IMR-90 (cell line): ENCODE measurements around the gene CCDC50. TPM values are rescaled to one million over a fixed set of nuclear protein-coding genes. Genes with fewer than 3 reads are reported as not detected.

ENCODE experiments used
- ATAC-seq: fragments of 200-7000 bp; cut with Tn5 transposase; 2 replicates; pipeline ENCODE4 v1.9.1; 2020; ENCODE audit warnings: low read depth, mild to moderate bottlenecking, moderate library complexity
- BruUV-seq: library from RNA; stranded (reverse); fragments of 400-500 nt; replicated peaks from 2 replicates; lab custom pipeline; 2021; lab: Mats Ljungman, UMichigan
- CTCF ChIA-PET: fragments of 300-600 bp; formaldehyde crosslinking; extraction: SDS; loops from one replicate; lab custom pipeline; 2021; ENCODE audit warnings: antibody characterized with exemption; lab: Yijun Ruan, JAX
- POLR2A ChIA-PET: fragments of 300-600 bp; sonication (Branson Sonifier 250); formaldehyde crosslinking; loops from one replicate; lab custom pipeline; 2022; ENCODE audit warnings: antibody characterized with exemption; ENCODE audit not compliant: unreplicated experiment; lab: Charles Lee
- DNase-seq: peaks from one replicate; pipeline ENCODE4 v3.0.0; 2013
- H2AFZ ChIP-seq: replicated peaks from 2 replicates; pipeline ENCODE3; 2013; ENCODE audit warnings: low read length, mild to moderate bottlenecking; ENCODE audit not compliant: poor library complexity
- H2AK5ac ChIP-seq: 2 replicates; pipeline ENCODE4 v1.6.1; 2013; ENCODE audit warnings: low read depth, low read length, inconsistent platforms
- H2AK9ac ChIP-seq: replicated peaks from 2 replicates; pipeline ENCODE3; 2013; ENCODE audit warnings: mild to moderate bottlenecking, low read depth, low read length, moderate library complexity; ENCODE audit not compliant: poor library complexity
- H2BK120ac ChIP-seq: 2 replicates; pipeline ENCODE4 v1.6.1; 2013; ENCODE audit warnings: low read depth, low read length, inconsistent platforms
- H2BK15ac ChIP-seq: 3 replicates; pipeline ENCODE4 v1.6.1; 2013; ENCODE audit warnings: low read depth, low read length, inconsistent platforms
- H2BK20ac ChIP-seq: 2 replicates; pipeline ENCODE4 v1.6.1; 2013; ENCODE audit warnings: low read depth, mild to moderate bottlenecking, inconsistent platforms, low read length, moderate library complexity
- H2BK5ac ChIP-seq: 2 replicates; pipeline ENCODE4 v1.6.1; 2013; ENCODE audit warnings: mild to moderate bottlenecking, low read depth, low read length, inconsistent platforms; ENCODE audit not compliant: poor library complexity, severe bottlenecking
- H3K14ac ChIP-seq: replicated peaks from 2 replicates; pipeline ENCODE4 v1.6.1; 2013; ENCODE audit warnings: low read depth, low read length, inconsistent platforms
- H3K18ac ChIP-seq: 2 replicates; pipeline ENCODE4 v1.6.1; 2013; ENCODE audit warnings: low read depth, low read length, control low read depth
- H3K23ac ChIP-seq: 2 replicates; pipeline ENCODE4 v1.6.1; 2013; ENCODE audit warnings: low read depth, low read length, inconsistent platforms
- H3K27ac ChIP-seq: 2 replicates; pipeline ENCODE4 v1.5.1; 2013; ENCODE audit warnings: mild to moderate bottlenecking, control low read depth, low read length; ENCODE audit not compliant: insufficient read depth
- H3K27me3 ChIP-seq: 2 replicates; pipeline ENCODE4 v1.6.1; 2013; ENCODE audit warnings: low read length; ENCODE audit not compliant: control insufficient read depth, insufficient read depth
- H3K36me3 ChIP-seq: 2 replicates; pipeline ENCODE4 v1.6.1; 2013; ENCODE audit warnings: low read length, mixed read lengths; ENCODE audit not compliant: control insufficient read depth, insufficient read depth
- H3K4ac ChIP-seq: 2 replicates; pipeline ENCODE4 v1.6.1; 2013; ENCODE audit warnings: low read depth, low read length, inconsistent platforms
- H3K4me1 ChIP-seq: 2 replicates; pipeline ENCODE4 v1.6.1; 2013; ENCODE audit warnings: low read length, mixed read lengths; ENCODE audit not compliant: control insufficient read depth, insufficient read depth
- H3K4me2 ChIP-seq: 2 replicates; pipeline ENCODE4 v1.6.1; 2013; ENCODE audit warnings: low read depth, mild to moderate bottlenecking, control low read depth, low read length, moderate library complexity
- H3K4me3 ChIP-seq: 2 replicates; pipeline ENCODE4 v1.5.1; 2013; ENCODE audit warnings: low read depth, mild to moderate bottlenecking, control low read depth, low read length, moderate library complexity; ENCODE audit not compliant: insufficient read depth
- H3K56ac ChIP-seq: 2 replicates; pipeline ENCODE4 v1.6.1; 2013; ENCODE audit warnings: low read length, inconsistent platforms; ENCODE audit not compliant: insufficient read depth; ENCODE audit errors: extremely low read depth
- H3K79me1 ChIP-seq, 2 experiments: 2 replicates each; pipeline ENCODE4 v1.6.1; 2013; ENCODE audit warnings: low read length in 2 of 2, inconsistent platforms in 1 of 2, low read depth in 1 of 2
- H3K9ac ChIP-seq: 2 replicates; pipeline ENCODE4 v1.6.1; 2013; ENCODE audit warnings: low read depth, low read length, control low read depth
- H3K9me1 ChIP-seq: 2 replicates; pipeline ENCODE4 v1.6.1; 2013; ENCODE audit warnings: low read length, inconsistent platforms; ENCODE audit not compliant: insufficient read depth
- H3K9me3 ChIP-seq: 2 replicates; pipeline ENCODE4 v1.6.1; 2013; ENCODE audit warnings: low read length; ENCODE audit not compliant: control insufficient read depth, insufficient read depth
- H4K20me1 ChIP-seq: 2 replicates; pipeline ENCODE4 v1.6.1; 2013; ENCODE audit warnings: low read length, inconsistent platforms; ENCODE audit not compliant: insufficient read depth
- H4K5ac ChIP-seq: 2 replicates; pipeline ENCODE4 v1.6.1; 2013; ENCODE audit warnings: mild to moderate bottlenecking, low read depth, low read length, control low read depth
- H4K8ac ChIP-seq, 2 experiments: 2 replicates each; pipeline ENCODE4 v1.6.1; 2013; ENCODE audit warnings: low read depth in 2 of 2, low read length in 2 of 2, control low read depth in 1 of 2, inconsistent platforms in 1 of 2
- H4K91ac ChIP-seq: 2 replicates; pipeline ENCODE4 v1.6.1; 2013; ENCODE audit warnings: low read depth, low read length, inconsistent platforms; ENCODE audit not compliant: insufficient read depth
- BHLHE40 ChIP-seq: fragments of 150-350 bp; IDR thresholded peaks from 2 replicates; pipeline ENCODE4 v1.6.1; 2016; ENCODE audit warnings: mild to moderate bottlenecking, low read depth, low read length
- CEBPB ChIP-seq: IDR thresholded peaks from 2 replicates; pipeline ENCODE4 v1.6.1; 2012; ENCODE audit warnings: low read depth, low read length, improper control_type of control experiment
- CHD1 ChIP-seq: IDR thresholded peaks from 2 replicates; pipeline ENCODE4 v1.6.1; 2012; ENCODE audit warnings: low read depth, low read length, improper control_type of control experiment
- ELK1 ChIP-seq: fragments of 150-350 bp; IDR thresholded peaks from 2 replicates; pipeline ENCODE4 v1.6.1; 2016; ENCODE audit warnings: low read depth, mild to moderate bottlenecking, low read length, moderate library complexity, borderline replicate concordance
- FOS ChIP-seq: fragments of 150-350 bp; IDR thresholded peaks from 2 replicates; pipeline ENCODE4 v1.6.1; 2016; ENCODE audit warnings: low read depth, low read length
- MAFK ChIP-seq: IDR thresholded peaks from 2 replicates; pipeline ENCODE4 v1.6.1; 2012; ENCODE audit warnings: low read depth, low read length, improper control_type of control experiment
- MAZ ChIP-seq: IDR thresholded peaks from 2 replicates; pipeline ENCODE4 v1.6.1; 2012; ENCODE audit warnings: low read depth, mild to moderate bottlenecking, low read length, improper control_type of control experiment, moderate library complexity, borderline replicate concordance
- MXI1 ChIP-seq: IDR thresholded peaks from 2 replicates; pipeline ENCODE4 v1.6.1; 2012; ENCODE audit warnings: low read depth, mild to moderate bottlenecking, low read length, moderate library complexity, borderline replicate concordance
- NFE2L2 ChIP-seq: fragments of 150-350 bp; IDR thresholded peaks from 2 replicates; pipeline ENCODE4 v1.6.1; 2016; ENCODE audit warnings: low read depth, mild to moderate bottlenecking, low read length
- POLR2A ChIP-seq: IDR thresholded peaks from 2 replicates; pipeline ENCODE4 v1.6.1; 2012; ENCODE audit warnings: mild to moderate bottlenecking, low read depth, low read length
- RAD21 ChIP-seq: IDR thresholded peaks from 2 replicates; pipeline ENCODE4 v1.6.1; 2012; ENCODE audit warnings: low read length, improper control_type of control experiment
- RCOR1 ChIP-seq: IDR thresholded peaks from 2 replicates; pipeline ENCODE4 v1.6.1; 2012; ENCODE audit warnings: mild to moderate bottlenecking, low read length, improper control_type of control experiment; ENCODE audit not compliant: insufficient replicate concordance
- RFX5 ChIP-seq: IDR thresholded peaks from 2 replicates; pipeline ENCODE4 v1.8.0; 2012; ENCODE audit warnings: low read depth, mild to moderate bottlenecking, low read length, moderate library complexity
- SMC3 ChIP-seq: fragments of 150-350 bp; IDR thresholded peaks from 2 replicates; pipeline ENCODE4 v1.6.1; 2016; ENCODE audit warnings: low read depth, mild to moderate bottlenecking, antibody characterized with exemption, low read length, moderate library complexity
- USF2 ChIP-seq: fragments of 150-350 bp; IDR thresholded peaks from 2 replicates; pipeline ENCODE4 v1.6.1; 2017; ENCODE audit warnings: mild to moderate bottlenecking, antibody characterized with exemption, low read length, low read depth
- WGBS, 2 experiments: methylation state at CpG; one replicate each; pipeline versions ENCODE4 v1.1.5 to v1.1.7; 2013; ENCODE audit warnings: missing lambda C conversion rate in 2 of 2; ENCODE audit not compliant: insufficient read length in 1 of 2; ENCODE audit errors: extremely low coverage in 2 of 2; 5-methylcytosine and 5-hydroxymethylcytosine counted together
- dilution Hi-C: fragments of 300-500 bp; cut with HindIII; formaldehyde crosslinking; loops from one replicate; pipeline ENCODE4 v1.14.3; 2018; ENCODE audit warnings: low sequenced_read_pairs; ENCODE audit not compliant: unreplicated experiment
- in situ Hi-C: fragments of 300-500 bp; cut with MboI; formaldehyde crosslinking; loops from 3 replicates; pipeline ENCODE4 v1.14.3; 2019; ENCODE audit warnings: low sequenced_read_pairs, inconsistent platforms, mixed read lengths
- intact Hi-C: fragments of 100-400 bp; cut with micrococcal nuclease; formaldehyde crosslinking; loops from 2 replicates; pipeline ENCODE4 v1.10.0; 2022
- polyA plus RNA-seq, 3 experiments: library from polyadenylated mRNA; depleted of rRNA; stranded (reverse); fragments of >200 nt; gene quantifications; 2 replicates each; pipeline ENCODE4 v1.2.3, GENCODE V29; 2012; ENCODE audit warnings: low replicate concordance in 1 of 3
- total RNA-seq: library from RNA; depleted of rRNA; stranded (reverse); fragments of >200 nt; gene quantifications from 2 replicates; pipeline ENCODE4 v1.2.3, GENCODE V29; 2012
- TF ChIP-seq, protein P1 (sequence below): conservative IDR thresholded peaks from 2 replicates; pipeline ENCODE4 v1.5.1; 2012; ENCODE audit warnings: mild to moderate bottlenecking, low read depth, low read length, improper control_type of control experiment

Gene CCDC50
- total and polyA plus RNA-seq, 2 of the 4 experiments (the other 2 are of a cell fraction) = 59.0 to 63.1 TPM

DNA sequence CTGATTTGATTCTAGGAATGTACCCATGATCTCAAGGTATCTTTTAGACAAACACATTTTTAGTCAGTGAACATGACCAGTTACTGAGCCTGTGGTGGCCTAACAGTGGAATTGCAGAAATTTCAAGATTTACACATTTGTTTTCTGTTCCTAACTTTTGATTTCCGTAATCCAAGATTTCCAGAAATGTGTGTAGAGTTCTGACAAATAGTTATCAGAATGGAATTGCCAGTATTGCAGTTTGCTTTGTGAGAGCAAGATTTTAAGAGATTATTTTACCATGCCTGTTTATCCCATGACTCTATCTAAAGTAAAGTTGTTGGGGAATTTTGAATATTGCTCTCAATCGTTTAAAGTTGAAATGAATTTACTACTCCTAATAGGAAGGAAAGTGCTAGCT lies 12.8 kb downstream of the CCDC50 start:
- Histone ChIP-seq H3K27me3 (no peaks in the 10 kb centered on the region), H2BK120ac (no peak overlapping the region), H2AK9ac (no peak overlapping the region), H3K9ac (no peak overlapping the region), H2AFZ (no peak overlapping the region), H3K18ac (no peak overlapping the region), H2BK15ac (no peak overlapping the region), H4K91ac (no peak overlapping the region), H4K5ac (no peak overlapping the region), H3K14ac (no peak overlapping the region; the same call in 1 of the 2 replicates), H2BK5ac (peak overlapping the region; percentile 56), H3K27ac (no peak overlapping the region), H3K23ac (no peak overlapping the region), H3K4me1 (peaks cover 12% of the 10 kb centered on the region), H2AK5ac (no peak overlapping the region), H3K9me1 (peaks cover 5% of the 10 kb centered on the region; the same call in 1 of the 2 replicates), H3K4me2 (peak overlapping the region; percentile 51; the same call in 1 of the 2 replicates), H2BK20ac (no peak overlapping the region), H4K8ac (no peak overlapping the region), H3K79me1 (peaks cover 0 to 39% of the 10 kb centered on the region in 2 experiments; a peak in 2 of 4 replicates), H4K20me1 (peaks cover 34% of the 10 kb centered on the region; the same call in 1 of the 2 replicates), H3K36me3 (no peaks in the 10 kb centered on the region; the same call in 1 of the 2 replicates), H3K9me3 (no peaks in the 10 kb centered on the region), H3K4ac (no peak overlapping the region; the same call in 1 of the 2 replicates), H3K56ac (no peak overlapping the region), H3K4me3 (no peak overlapping the region)
- intact Hi-C loops = no loop called here
- no TSS peak for BruUV-seq
- CTCF ChIA-PET = no interaction called here
- dilution Hi-C loops = no loop called here
- in situ Hi-C loops = loop anchor here (25.0 kb wide), 1 partner anchor 1545 kb away; no protein-coding TSS in a partner anchor
- no CpG with 5 or more reads among the region's 2 CpGs for WGBS, 2 experiments
- POLR2A ChIA-PET = no interaction called here
- TF ChIP-seq BHLHE40 = no peak
- no peak for TF ChIP-seq CEBPB
- TF ChIP-seq RAD21 = no peak
- TF ChIP-seq RFX5 = no peak
- TF ChIP-seq FOS = no peak
- TF ChIP-seq MAFK = no peak
- no peak for TF ChIP-seq USF2
- TF ChIP-seq POLR2A = no peak
- TF ChIP-seq, protein P1, sequence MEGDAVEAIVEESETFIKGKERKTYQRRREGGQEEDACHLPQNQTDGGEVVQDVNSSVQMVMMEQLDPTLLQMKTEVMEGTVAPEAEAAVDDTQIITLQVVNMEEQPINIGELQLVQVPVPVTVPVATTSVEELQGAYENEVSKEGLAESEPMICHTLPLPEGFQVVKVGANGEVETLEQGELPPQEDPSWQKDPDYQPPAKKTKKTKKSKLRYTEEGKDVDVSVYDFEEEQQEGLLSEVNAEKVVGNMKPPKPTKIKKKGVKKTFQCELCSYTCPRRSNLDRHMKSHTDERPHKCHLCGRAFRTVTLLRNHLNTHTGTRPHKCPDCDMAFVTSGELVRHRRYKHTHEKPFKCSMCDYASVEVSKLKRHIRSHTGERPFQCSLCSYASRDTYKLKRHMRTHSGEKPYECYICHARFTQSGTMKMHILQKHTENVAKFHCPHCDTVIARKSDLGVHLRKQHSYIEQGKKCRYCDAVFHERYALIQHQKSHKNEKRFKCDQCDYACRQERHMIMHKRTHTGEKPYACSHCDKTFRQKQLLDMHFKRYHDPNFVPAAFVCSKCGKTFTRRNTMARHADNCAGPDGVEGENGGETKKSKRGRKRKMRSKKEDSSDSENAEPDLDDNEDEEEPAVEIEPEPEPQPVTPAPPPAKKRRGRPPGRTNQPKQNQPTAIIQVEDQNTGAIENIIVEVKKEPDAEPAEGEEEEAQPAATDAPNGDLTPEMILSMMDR = no peak
- no peak for TF ChIP-seq NFE2L2
- TF ChIP-seq CHD1 = no peak
- no peak for TF ChIP-seq SMC3
- no peak for TF ChIP-seq MAZ
- no peak for TF ChIP-seq RCOR1
- no peak for TF ChIP-seq MXI1
- TF ChIP-seq ELK1 = no peak
- peak; percentile 12; the same call in 1 of the 2 replicates for ATAC-seq
- no peak for DNase-seq
